Activated CD8-positive, alpha-beta T cell treated with anti-CD3 and anti-CD28 coated beads for 36 hours (primary cell): ENCODE data around the gene PRR5. TPM values are rescaled to one million over a fixed set of nuclear protein-coding genes. Genes with fewer than 3 reads are reported as not detected.

Source experiments
- ATAC-seq: fragments of 200-7000 bp; cut with Tn5 transposase; one replicate; pipeline ENCODE4 v1.10.0; 2021; ENCODE audit warnings: mild to moderate bottlenecking, moderate library complexity
- CTCF ChIA-PET: fragments of 350-600 bp; sonication (Branson Sonifier 250); formaldehyde crosslinking; loops from one replicate; lab custom pipeline; 2021; ENCODE audit warnings: antibody characterized with exemption; lab: Charles Lee
- POLR2A ChIA-PET: fragments of 350-600 bp; sonication (Branson Sonifier 250); formaldehyde crosslinking; loops from one replicate; lab custom pipeline; 2021; ENCODE audit warnings: antibody characterized with exemption; lab: Charles Lee
- DNase-seq: peaks from one replicate; pipeline ENCODE4 v3.0.0-alpha.2; 2020
- H3K27ac Mint-ChIP-seq: one replicate; pipeline ENCODE4 v1.8.0; 2021; ENCODE audit warnings: mild to moderate bottlenecking, mixed read lengths
- H3K27me3 Mint-ChIP-seq: one replicate; pipeline ENCODE4 v1.8.0; 2021; ENCODE audit warnings: mixed read lengths
- H3K36me3 Mint-ChIP-seq: one replicate; pipeline ENCODE4 v1.8.0; 2021; ENCODE audit warnings: low read depth, mixed read lengths
- H3K4me1 Mint-ChIP-seq: one replicate; pipeline ENCODE4 v1.8.0; 2021; ENCODE audit warnings: low read depth, mixed read lengths
- H3K4me3 Mint-ChIP-seq: one replicate; pipeline ENCODE4 v1.8.0; 2021; ENCODE audit warnings: mild to moderate bottlenecking, moderate library complexity, mixed read lengths
- H3K9me3 Mint-ChIP-seq: one replicate; pipeline ENCODE4 v1.8.0; 2021; ENCODE audit warnings: mixed read lengths
- CTCF ChIP-seq: fragments of 200-600 bp; IDR thresholded peaks from one replicate; pipeline ENCODE4 v1.8.0; 2022; ENCODE audit warnings: antibody characterized with exemption, mild to moderate bottlenecking
- intact Hi-C: fragments of 100-400 bp; cut with micrococcal nuclease; formaldehyde crosslinking; loops from one replicate; pipeline ENCODE4 v1.10.0; 2022
- total RNA-seq, 2 experiments: library from RNA; stranded (reverse); gene quantifications; one replicate each; pipeline ENCODE4 v1.2.3, GENCODE V29; 2021

The PRR5 gene
- total RNA-seq, 2 experiments from 2014 or later = 26.8 to 27.3 TPM

- Mint-ChIP-seq H3K4me3 (no peak overlapping the region), H3K27me3 (no peaks in the 10 kb centered on the region), H3K9me3 (no peaks in the 10 kb centered on the region), H3K27ac (no peak overlapping the region), H3K36me3 (no peaks in the 10 kb centered on the region), H3K4me1 (peaks cover 51% of the 10 kb centered on the region)
- ChIA-PET CTCF (interaction anchor here (0.9 to 2.9 kb wide), 4 partner anchors 10 to 584 kb away, joined by 3 to 8 read pairs (median 4); no protein-coding TSS in a partner anchor), POLR2A (no interaction called here)
- intact Hi-C loops = no loop called here
- ATAC-seq = no peak
- DNase-seq = no peak
- TF ChIP-seq CTCF = no peak
Measured at GRCh38 chr22:44665115-44665514, 36.9 kb upstream of the PRR5 start.

- Mint-ChIP-seq H3K4me3 (no peak overlapping the region), H3K4me1 (peaks cover 60% of the 10 kb centered on the region), H3K36me3 (no peaks in the 10 kb centered on the region), H3K9me3 (no peaks in the 10 kb centered on the region), H3K27me3 (no peaks in the 10 kb centered on the region), H3K27ac (no peak overlapping the region)
- ATAC-seq (no peak), DNase-seq (no peak)
- ChIA-PET POLR2A (no interaction called here), CTCF (interaction anchor here (6.2 kb wide), 1 partner anchor 17 kb away, joined by 56 read pairs; no protein-coding TSS in a partner anchor)
- TF ChIP-seq CTCF = no peak
- intact Hi-C loops = no loop called here
Measured at GRCh38 chr22:44666207-44666585, 35.8 kb upstream of the PRR5 start.

- no peak for ATAC-seq
- Mint-ChIP-seq H3K36me3 (no peaks in the 10 kb centered on the region), H3K27me3 (no peaks in the 10 kb centered on the region), H3K4me1 (peaks cover 61% of the 10 kb centered on the region), H3K27ac (peak overlapping the region; percentile 76), H3K9me3 (no peaks in the 10 kb centered on the region), H3K4me3 (peak overlapping the region; percentile 61)
- DNase-seq = no peak
- CTCF ChIA-PET = interaction anchor here (6.2 kb wide), 1 partner anchor 16 kb away, joined by 56 read pairs; no protein-coding TSS in a partner anchor
- no peak for TF ChIP-seq CTCF
- POLR2A ChIA-PET = interaction anchor here (0.6 to 0.9 kb wide), 2 partner anchors 15 to 31 kb away, joined by 3 read pairs; no protein-coding TSS in a partner anchor
- intact Hi-C loops = no loop called here
Measured at GRCh38 chr22:44667276-44667675, 34.7 kb upstream of the PRR5 start.

GRCh38 chr22:44667829-44668189 lies 34.2 kb upstream of the PRR5 start:
- DNase-seq = peak; percentile 87
- peak; percentile 52 for ATAC-seq
- Mint-ChIP-seq H3K4me3 (peak overlapping the region; percentile 61), H3K27ac (peak overlapping the region; percentile 76), H3K36me3 (no peaks in the 10 kb centered on the region), H3K9me3 (no peaks in the 10 kb centered on the region), H3K27me3 (no peaks in the 10 kb centered on the region), H3K4me1 (peaks cover 60% of the 10 kb centered on the region)
- no peak for TF ChIP-seq CTCF
- POLR2A ChIA-PET = interaction anchor here (1.2 kb wide), 1 partner anchor 16 kb away, joined by 4 read pairs; no protein-coding TSS in a partner anchor
- CTCF ChIA-PET = interaction anchor here (6.2 kb wide), 1 partner anchor 15 kb away, joined by 56 read pairs; no protein-coding TSS in a partner anchor
- intact Hi-C loops = no loop called here

- no peaks in the 10 kb centered on the region for H3K9me3 Mint-ChIP-seq
- H3K4me1 Mint-ChIP-seq = peaks cover 60% of the 10 kb centered on the region
- ATAC-seq = peak; percentile 35
- no peak for TF ChIP-seq CTCF
- no peaks in the 10 kb centered on the region for H3K27me3 Mint-ChIP-seq
- peak overlapping the region; percentile 61 for H3K4me3 Mint-ChIP-seq
- DNase-seq = peak; percentile 29
- ChIA-PET CTCF (interaction anchor here (6.2 kb wide), 1 partner anchor 15 kb away, joined by 56 read pairs; no protein-coding TSS in a partner anchor), POLR2A (interaction anchor here (1.2 kb wide), 1 partner anchor 16 kb away, joined by 4 read pairs; no protein-coding TSS in a partner anchor)
- intact Hi-C loops = no loop called here
- peak overlapping the region; percentile 76 for H3K27ac Mint-ChIP-seq
- no peaks in the 10 kb centered on the region for H3K36me3 Mint-ChIP-seq
Measured at GRCh38 chr22:44668190-44668885, 33.7 kb upstream of the PRR5 start.
